ENCODE data around the gene B3GNT5.

DNA sequence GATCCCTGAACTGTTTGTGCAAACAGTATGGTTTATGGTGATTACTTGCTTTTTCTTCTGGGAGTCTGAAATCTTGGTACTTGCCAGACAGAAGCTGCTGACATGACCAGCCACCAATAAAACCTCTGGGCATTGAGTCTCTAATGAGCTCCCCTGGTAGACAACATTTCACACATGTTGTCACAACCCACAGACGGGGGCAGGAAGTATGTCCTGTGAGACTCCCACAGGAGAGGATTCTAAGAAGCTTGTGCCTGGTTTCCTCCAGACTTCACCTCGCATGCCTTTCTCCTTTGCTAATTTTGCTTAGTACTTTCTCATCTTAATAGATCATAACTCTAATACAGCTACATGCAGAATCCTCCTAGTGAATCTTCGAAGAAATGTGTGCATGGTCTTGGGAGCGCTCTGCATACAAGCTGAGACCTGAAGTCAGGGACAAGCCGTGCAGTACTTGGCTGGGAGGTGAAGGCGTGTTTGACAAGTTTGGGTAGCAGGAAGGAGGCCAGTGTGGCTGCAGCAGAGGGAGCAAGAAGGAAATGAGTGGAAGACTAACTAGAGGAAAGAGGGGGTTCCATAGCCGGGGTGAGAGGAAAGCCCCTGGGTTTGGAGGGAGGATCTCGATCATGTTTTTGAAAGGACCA is 49.0 kb downstream of the B3GNT5 start:
- TF ChIP-seq, protein P1, sequence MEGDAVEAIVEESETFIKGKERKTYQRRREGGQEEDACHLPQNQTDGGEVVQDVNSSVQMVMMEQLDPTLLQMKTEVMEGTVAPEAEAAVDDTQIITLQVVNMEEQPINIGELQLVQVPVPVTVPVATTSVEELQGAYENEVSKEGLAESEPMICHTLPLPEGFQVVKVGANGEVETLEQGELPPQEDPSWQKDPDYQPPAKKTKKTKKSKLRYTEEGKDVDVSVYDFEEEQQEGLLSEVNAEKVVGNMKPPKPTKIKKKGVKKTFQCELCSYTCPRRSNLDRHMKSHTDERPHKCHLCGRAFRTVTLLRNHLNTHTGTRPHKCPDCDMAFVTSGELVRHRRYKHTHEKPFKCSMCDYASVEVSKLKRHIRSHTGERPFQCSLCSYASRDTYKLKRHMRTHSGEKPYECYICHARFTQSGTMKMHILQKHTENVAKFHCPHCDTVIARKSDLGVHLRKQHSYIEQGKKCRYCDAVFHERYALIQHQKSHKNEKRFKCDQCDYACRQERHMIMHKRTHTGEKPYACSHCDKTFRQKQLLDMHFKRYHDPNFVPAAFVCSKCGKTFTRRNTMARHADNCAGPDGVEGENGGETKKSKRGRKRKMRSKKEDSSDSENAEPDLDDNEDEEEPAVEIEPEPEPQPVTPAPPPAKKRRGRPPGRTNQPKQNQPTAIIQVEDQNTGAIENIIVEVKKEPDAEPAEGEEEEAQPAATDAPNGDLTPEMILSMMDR (IDR thresholded peaks at IDR 0.05): no peak
- TF ChIP-seq POLR2A (IDR thresholded peaks at IDR 0.05): no peak

All from body of pancreas (tissue), 4 donors.